Lower lobe of right lung (tissue), 2 donors: Measurements from ENCODE around the gene SOX15. TPM values are rescaled to one million over a fixed set of nuclear protein-coding genes. Genes with fewer than 3 reads are reported as not detected.

Source experiments
- ATAC-seq, 2 donors: fragments of 200-7000 bp; cut with Tn5 transposase; one replicate each; pipeline ENCODE4 v1.9.1; 2020 to 2022; ENCODE audit warnings: mild to moderate bottlenecking in 2 of 2, moderate library complexity in 2 of 2
- DNase-seq: peaks from one replicate; pipeline ENCODE4 v3.0.0-alpha.2; 2020
- H3K27ac ChIP-seq: fragments of 200-600 bp; one replicate; pipeline ENCODE4 v1.8.0; 2022
- H3K27me3 ChIP-seq: fragments of 200-600 bp; one replicate; pipeline ENCODE4 v1.8.0; 2022; ENCODE audit warnings: low read depth
- H3K36me3 ChIP-seq: fragments of 200-600 bp; one replicate; pipeline ENCODE4 v1.8.0; 2022; ENCODE audit warnings: mild to moderate bottlenecking
- H3K4me1 ChIP-seq: fragments of 200-600 bp; one replicate; pipeline ENCODE4 v1.8.0; 2022
- H3K4me3 ChIP-seq: fragments of 200-600 bp; one replicate; pipeline ENCODE4 v1.8.0; 2022; ENCODE audit warnings: mild to moderate bottlenecking
- H3K9me3 ChIP-seq: fragments of 200-600 bp; one replicate; pipeline ENCODE4 v1.8.0; 2022
- CTCF ChIP-seq: fragments of 200-600 bp; IDR thresholded peaks from one replicate; pipeline ENCODE4 v1.8.0; 2022; ENCODE audit warnings: antibody characterized with exemption, mild to moderate bottlenecking
- intact Hi-C: fragments of 100-400 bp; cut with DNase I; formaldehyde crosslinking; loops from one replicate; pipeline ENCODE4 v1.11.0; 2022
- total RNA-seq: library from RNA; stranded (reverse); fragmentation: NEBNext Ultra II Directional; extraction: Animal tissue kit (Norgen Biotek cat#: 25700); gene quantifications from one replicate; pipeline ENCODE4 v1.2.1, GENCODE V29; 2021
- donor health status: DM: no; HTN: yes; CAD: no; lungs with severe emphysema.

Gene SOX15
- total RNA-seq, 1 donor from 2014 or later = 0.47 TPM

GRCh38 chr17:7623661-7624060 is 33.8 kb upstream of the SOX15 start:
- Histone ChIP-seq H3K36me3 (peaks cover 12% of the 10 kb centered on the region), H3K4me1 (peaks cover 17% of the 10 kb centered on the region), H3K27ac (no peak overlapping the region), H3K9me3 (no peaks in the 10 kb centered on the region), H3K27me3 (no peaks in the 10 kb centered on the region), H3K4me3 (no peak overlapping the region)
- no peak for TF ChIP-seq CTCF
- DNase-seq (no peak), ATAC-seq (no peak)
- intact Hi-C loops = no loop called here

GRCh38 chr17:7620835-7621234 is 30.9 kb upstream of the SOX15 start:
- Histone ChIP-seq H3K4me3 (no peak overlapping the region), H3K4me1 (no peaks in the 10 kb centered on the region), H3K9me3 (no peaks in the 10 kb centered on the region), H3K36me3 (peaks cover 5% of the 10 kb centered on the region), H3K27ac (no peak overlapping the region), H3K27me3 (no peaks in the 10 kb centered on the region)
- ATAC-seq (no peak), DNase-seq (no peak)
- no peak for TF ChIP-seq CTCF
- intact Hi-C loops = no loop called here

DNA sequence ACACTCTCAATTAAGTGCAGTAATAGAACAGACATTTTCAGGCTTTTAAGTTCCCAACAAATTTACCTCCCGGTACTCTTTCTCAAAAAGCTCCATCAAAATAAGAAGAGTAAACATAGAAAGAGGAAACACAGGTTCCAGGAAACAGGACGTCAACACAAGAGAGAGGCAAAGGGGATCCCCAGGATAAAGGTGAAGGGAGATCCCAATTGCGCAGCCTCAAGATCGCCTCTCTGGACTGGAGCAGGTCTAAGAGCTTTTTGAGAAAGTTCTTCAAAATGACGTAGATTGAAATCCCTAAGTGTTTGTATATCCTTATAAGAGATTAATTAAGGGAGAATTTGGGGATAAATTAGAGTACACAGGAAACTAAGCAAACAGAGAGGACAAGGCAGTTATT is 28.7 kb upstream of the SOX15 start:
- Histone ChIP-seq H3K4me3 (no peak overlapping the region), H3K9me3 (no peaks in the 10 kb centered on the region), H3K27me3 (no peaks in the 10 kb centered on the region), H3K36me3 (no peaks in the 10 kb centered on the region), H3K27ac (peak overlapping the region; percentile 11), H3K4me1 (peaks cover 9% of the 10 kb centered on the region)
- peak; percentile 55 for DNase-seq
- no peak for TF ChIP-seq CTCF
- intact Hi-C loops = no loop called here
- peak in 1 of 2 donors; percentile 50 for ATAC-seq

- Histone ChIP-seq H3K4me1 (peaks cover 33% of the 10 kb centered on the region), H3K9me3 (no peaks in the 10 kb centered on the region), H3K36me3 (peaks cover 12% of the 10 kb centered on the region), H3K4me3 (peak overlapping the region; percentile 92), H3K27me3 (no peaks in the 10 kb centered on the region), H3K27ac (peak overlapping the region; percentile 88)
- intact Hi-C loops = no loop called here
- ATAC-seq (no peak), DNase-seq (no peak)
- TF ChIP-seq CTCF = no peak
These were observed 25.4 kb upstream of the SOX15 start for GRCh38 chr17:7615265-7615747.

DNA sequence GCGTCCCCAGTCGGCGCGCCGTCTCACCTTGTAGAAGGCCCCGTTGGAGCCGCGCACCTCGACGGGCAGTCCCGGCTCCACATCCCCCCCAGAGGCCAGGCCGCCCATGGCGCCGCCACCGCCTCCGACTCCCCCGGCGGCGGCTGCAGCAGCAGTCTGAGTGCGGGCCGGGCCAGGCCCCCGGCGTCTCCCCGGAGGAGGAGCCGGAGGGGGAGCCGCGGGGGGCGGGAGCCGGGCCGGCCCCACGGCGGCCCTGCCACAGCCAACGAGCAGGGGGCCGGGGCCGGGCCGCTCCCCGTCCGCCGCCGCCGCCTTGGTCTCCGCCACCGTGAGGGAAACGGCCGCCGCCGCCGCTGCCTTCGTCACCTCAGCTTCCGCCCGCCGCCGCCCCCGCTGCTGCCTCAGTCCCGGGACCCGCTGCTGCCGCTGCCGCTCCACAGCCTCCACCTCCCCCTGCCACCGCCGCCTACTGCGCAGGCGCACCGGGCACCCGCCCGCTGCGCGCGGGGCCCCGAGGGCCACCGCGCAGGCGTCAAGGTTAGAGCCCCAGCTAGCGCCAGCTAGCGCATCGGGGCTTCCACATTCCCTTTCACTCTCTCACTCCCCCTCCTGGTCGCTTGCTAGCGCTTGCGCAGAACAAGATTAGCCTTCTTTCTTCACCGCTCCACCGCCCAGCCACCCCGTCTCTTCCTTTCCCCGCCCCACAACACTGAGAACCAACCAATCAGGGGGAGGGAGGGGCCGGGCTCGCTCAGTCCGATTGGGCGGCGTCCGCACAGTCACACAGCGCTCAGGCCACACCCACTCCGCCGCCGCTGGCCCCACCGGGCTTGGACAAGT is 24.8 kb upstream of the SOX15 start, which contains the start of gene FXR2:
Gene FXR2, minus strand, starts transcription at position 473 of the 840 bp plus-strand sequence. Its CDS starts 365 bp downstream, at position 108.
- intact Hi-C loops = no loop called here

More for the DNA sequence above, 24.8 kb upstream of the SOX15 start, which contains the start of gene FXR2:
- H3K4me3 ChIP-seq = peak within 1 kb of the TSS; percentile 92
- peaks cover 15% of the 10 kb centered on the region for H3K36me3 ChIP-seq
- H3K27ac ChIP-seq = peak within 1 kb of the TSS; percentile 88
- TF ChIP-seq CTCF = peak; percentile 62
- DNase-seq (peak; percentile 100), ATAC-seq (peak; percentile 96 to 99)
- H3K9me3 ChIP-seq = no peaks in the 10 kb centered on the region
- H3K4me1 ChIP-seq = peaks cover 33% of the 10 kb centered on the region
- no peaks in the 10 kb centered on the region for H3K27me3 ChIP-seq
